Muscle layer of duodenum (tissue), 2 donors: ENCODE results near the gene PCDH15.

Experiments
- H3K27ac ChIP-seq: one replicate; pipeline ENCODE4 v1.7.0; 2013; ENCODE audit warnings: mild to moderate bottlenecking, low read length
- H3K27me3 ChIP-seq: one replicate; pipeline ENCODE4 v1.7.0; 2013; ENCODE audit warnings: low read depth, mild to moderate bottlenecking, control low read depth, low read length
- H3K36me3 ChIP-seq, 2 donors: one replicate each; pipeline ENCODE4 v1.7.0; 2013; ENCODE audit warnings: low read length in 2 of 2, control low read depth in 1 of 2, mild to moderate bottlenecking in 1 of 2; ENCODE audit not compliant: insufficient read depth in 2 of 2, control insufficient read depth in 1 of 2
- H3K4me1 ChIP-seq, 2 donors: one replicate each; pipeline ENCODE4 v1.7.0; 2013; ENCODE audit warnings: low read length in 2 of 2, mild to moderate bottlenecking in 2 of 2, control low read depth in 1 of 2, moderate library complexity in 1 of 2; ENCODE audit not compliant: insufficient read depth in 2 of 2, control insufficient read depth in 1 of 2
- H3K4me3 ChIP-seq, 2 donors: one replicate each; pipeline ENCODE4 v1.7.0; 2013; ENCODE audit warnings: low read length in 2 of 2, low read depth in 1 of 2, mild to moderate bottlenecking in 1 of 2
- H3K9me3 ChIP-seq, 2 donors: one replicate each; pipeline ENCODE4 v1.7.0; 2013; ENCODE audit warnings: low read length in 2 of 2, control low read depth in 1 of 2, mild to moderate bottlenecking in 1 of 2; ENCODE audit not compliant: control insufficient read depth in 1 of 2
- donor health status: healthy.

The PCDH15 gene

DNA sequence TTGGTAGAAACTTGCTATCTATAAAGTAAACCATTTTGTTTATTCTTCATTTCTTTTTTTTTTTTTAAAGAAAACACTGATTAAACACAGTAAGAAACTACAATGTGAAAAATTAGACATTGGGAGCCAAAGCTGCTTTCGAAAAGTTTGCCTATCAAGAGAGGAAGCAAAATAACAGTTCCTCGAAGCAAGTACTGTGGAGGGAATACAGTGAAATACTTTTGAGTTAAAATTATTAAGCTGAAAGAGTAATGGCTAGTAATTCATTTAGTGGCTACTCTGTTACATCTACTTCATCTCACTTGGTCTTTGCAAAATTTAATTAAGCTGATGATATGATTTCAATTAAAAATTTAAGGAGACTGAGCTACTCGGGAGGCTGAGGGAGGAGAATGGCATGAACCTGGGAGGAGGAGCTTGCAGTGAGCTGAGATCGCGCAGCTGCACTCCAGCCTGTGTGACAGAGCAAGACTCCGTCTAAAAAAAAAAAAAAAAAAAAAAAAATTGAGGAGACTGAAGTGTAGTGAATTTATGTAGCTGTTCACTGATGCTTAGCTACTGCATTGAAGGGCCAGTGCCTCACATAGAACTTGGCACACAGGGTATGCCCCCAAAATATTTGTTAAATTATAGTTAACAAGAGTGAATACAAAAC is 1046.3 kb downstream of the PCDH15 start:
- H3K9me3 ChIP-seq, result no peaks in the 10 kb centered on the region
- no peaks in the 10 kb centered on the region for H3K27me3 ChIP-seq
- peak overlapping the region in 1 of 2 donors; percentile 16 for H3K4me3 ChIP-seq
- H3K36me3 ChIP-seq, result no peaks in the 10 kb centered on the region
- no peaks in the 10 kb centered on the region for H3K4me1 ChIP-seq
- H3K27ac ChIP-seq, result no peak overlapping the region
